ENCODE results near the gene CLPX. TPM values are rescaled to one million over a fixed set of nuclear protein-coding genes. Genes with fewer than 3 reads are reported as not detected.

Gene CLPX
- total RNA-seq, 1 donor from 2014 or later = 72.6 TPM

- Mint-ChIP-seq H3K4me1 (peaks cover 13% of the 10 kb centered on the region), H3K27me3 (ENCODE audit: insufficient read depth, low read depth) (no peaks in the 10 kb centered on the region), H3K9me3 (no peaks in the 10 kb centered on the region), H3K4me3 (no peak overlapping the region), H3K36me3 (peaks cover 7% of the 10 kb centered on the region), H3K27ac (no peak overlapping the region)
- no peak for TF ChIP-seq EZH2phosphoT487 (IDR thresholded peaks at IDR 0.05)
- H4K20me1 ChIP-seq (ENCODE audit: low read depth) = no peaks in the 10 kb centered on the region
- H2AFZ ChIP-seq (replicated peaks) = no peak overlapping the region
- no peak overlapping the region for H3K9ac ChIP-seq
- H3K4me1 ChIP-seq = peaks cover 6% of the 10 kb centered on the region
- peaks cover 58% of the 10 kb centered on the region for H3K79me2 ChIP-seq (ENCODE audit: low read depth)
- H3F3A ChIP-seq (ENCODE audit: low read depth) = no peaks in the 10 kb centered on the region
- no peak overlapping the region for H3K27ac ChIP-seq
- no peaks in the 10 kb centered on the region for H3K27me3 ChIP-seq
- H3K36me3 ChIP-seq = peaks cover 12% of the 10 kb centered on the region
- H3K4me2 ChIP-seq = no peak overlapping the region
- H3K9me3 ChIP-seq (ENCODE audit: low read depth) = no peaks in the 10 kb centered on the region
- no peak for DNase-seq (ENCODE audit: low spot score)
- no peak overlapping the region for H3K4me3 ChIP-seq
Measured at GRCh38 chr15:65180167-65180566, 5.0 kb downstream of the CLPX start.

- Histone ChIP-seq H3K4me3 (no peak overlapping the region), H3K9ac (no peak overlapping the region), H3F3A (ENCODE audit: low read depth) (no peaks in the 10 kb centered on the region), H3K9me3 (ENCODE audit: low read depth) (no peaks in the 10 kb centered on the region), H3K4me1 (no peaks in the 10 kb centered on the region), H4K20me1 (ENCODE audit: low read depth) (no peaks in the 10 kb centered on the region), H3K27ac (no peak overlapping the region), H3K27me3 (no peaks in the 10 kb centered on the region), H3K36me3 (peaks cover 12% of the 10 kb centered on the region), H3K4me2 (no peak overlapping the region), H3K79me2 (ENCODE audit: low read depth) (peaks cover 37% of the 10 kb centered on the region), H2AFZ (replicated peaks) (no peak overlapping the region)
- H3K27me3 Mint-ChIP-seq (ENCODE audit: insufficient read depth, low read depth) = no peaks in the 10 kb centered on the region
- TF ChIP-seq CTCF (IDR thresholded peaks at IDR 0.05) = no peak
- TF ChIP-seq EZH2 (IDR thresholded peaks at IDR 0.05) = no peak
- TF ChIP-seq EZH2phosphoT487 (IDR thresholded peaks at IDR 0.05) = no peak
- peaks cover 3% of the 10 kb centered on the region for H3K4me1 Mint-ChIP-seq
- H3K27ac Mint-ChIP-seq = no peak overlapping the region
- H3K4me3 Mint-ChIP-seq = no peak overlapping the region
- DNase-seq (ENCODE audit: low spot score) = no peak
- H3K9me3 Mint-ChIP-seq = no peaks in the 10 kb centered on the region
- peaks cover 13% of the 10 kb centered on the region for H3K36me3 Mint-ChIP-seq
Measured at GRCh38 chr15:65177901-65178300, 7.2 kb downstream of the CLPX start.

GRCh38 chr15:65176056-65176455 is 9.1 kb downstream of the CLPX start:
- H4K20me1 ChIP-seq (ENCODE audit: low read depth) = no peaks in the 10 kb centered on the region
- Mint-ChIP-seq H3K9me3 (no peaks in the 10 kb centered on the region), H3K27ac (no peak overlapping the region), H3K36me3 (peaks cover 18% of the 10 kb centered on the region), H3K4me1 (peaks cover under 1% of the 10 kb centered on the region), H3K27me3 (ENCODE audit: insufficient read depth, low read depth) (no peaks in the 10 kb centered on the region), H3K4me3 (no peak overlapping the region)
- H3K4me2 ChIP-seq = no peak overlapping the region
- no peaks in the 10 kb centered on the region for H3K9me3 ChIP-seq (ENCODE audit: low read depth)
- TF ChIP-seq CTCF (IDR thresholded peaks at IDR 0.05) (no peak), EZH2phosphoT487 (IDR thresholded peaks at IDR 0.05) (no peak), EZH2 (IDR thresholded peaks at IDR 0.05) (no peak)
- no peak overlapping the region for H2AFZ ChIP-seq (replicated peaks)
- H3K27ac ChIP-seq = no peak overlapping the region
- no peak for DNase-seq (ENCODE audit: low spot score)
- H3K4me1 ChIP-seq = no peaks in the 10 kb centered on the region
- no peak overlapping the region for H3K9ac ChIP-seq
- H3K27me3 ChIP-seq = no peaks in the 10 kb centered on the region
- no peaks in the 10 kb centered on the region for H3F3A ChIP-seq (ENCODE audit: low read depth)
- H3K79me2 ChIP-seq (ENCODE audit: low read depth) = peaks cover 18% of the 10 kb centered on the region
- H3K4me3 ChIP-seq = no peak overlapping the region
- H3K36me3 ChIP-seq = peaks cover 12% of the 10 kb centered on the region

GRCh38 chr15:65175511-65175910 is 9.6 kb downstream of the CLPX start:
- no peak overlapping the region for H3K4me2 ChIP-seq
- DNase-seq (ENCODE audit: low spot score) = no peak
- Mint-ChIP-seq H3K27ac (no peak overlapping the region), H3K9me3 (no peaks in the 10 kb centered on the region), H3K4me1 (no peaks in the 10 kb centered on the region), H3K4me3 (no peak overlapping the region), H3K27me3 (ENCODE audit: insufficient read depth, low read depth) (no peaks in the 10 kb centered on the region), H3K36me3 (peaks cover 18% of the 10 kb centered on the region)
- no peaks in the 10 kb centered on the region for H4K20me1 ChIP-seq (ENCODE audit: low read depth)
- H3K79me2 ChIP-seq (ENCODE audit: low read depth) = peaks cover 13% of the 10 kb centered on the region
- no peak overlapping the region for H2AFZ ChIP-seq (replicated peaks)
- TF ChIP-seq CTCF (IDR thresholded peaks at IDR 0.05) (no peak), EZH2phosphoT487 (IDR thresholded peaks at IDR 0.05) (no peak), EZH2 (IDR thresholded peaks at IDR 0.05) (no peak)
- no peaks in the 10 kb centered on the region for H3K27me3 ChIP-seq
- H3K4me3 ChIP-seq = no peak overlapping the region
- H3K9ac ChIP-seq = no peak overlapping the region
- H3F3A ChIP-seq (ENCODE audit: low read depth) = no peaks in the 10 kb centered on the region
- no peaks in the 10 kb centered on the region for H3K4me1 ChIP-seq
- H3K9me3 ChIP-seq (ENCODE audit: low read depth) = no peaks in the 10 kb centered on the region
- no peak overlapping the region for H3K27ac ChIP-seq
- peaks cover 12% of the 10 kb centered on the region for H3K36me3 ChIP-seq
